ENCODE results near the gene TCERG1L.

The TCERG1L gene

DNA sequence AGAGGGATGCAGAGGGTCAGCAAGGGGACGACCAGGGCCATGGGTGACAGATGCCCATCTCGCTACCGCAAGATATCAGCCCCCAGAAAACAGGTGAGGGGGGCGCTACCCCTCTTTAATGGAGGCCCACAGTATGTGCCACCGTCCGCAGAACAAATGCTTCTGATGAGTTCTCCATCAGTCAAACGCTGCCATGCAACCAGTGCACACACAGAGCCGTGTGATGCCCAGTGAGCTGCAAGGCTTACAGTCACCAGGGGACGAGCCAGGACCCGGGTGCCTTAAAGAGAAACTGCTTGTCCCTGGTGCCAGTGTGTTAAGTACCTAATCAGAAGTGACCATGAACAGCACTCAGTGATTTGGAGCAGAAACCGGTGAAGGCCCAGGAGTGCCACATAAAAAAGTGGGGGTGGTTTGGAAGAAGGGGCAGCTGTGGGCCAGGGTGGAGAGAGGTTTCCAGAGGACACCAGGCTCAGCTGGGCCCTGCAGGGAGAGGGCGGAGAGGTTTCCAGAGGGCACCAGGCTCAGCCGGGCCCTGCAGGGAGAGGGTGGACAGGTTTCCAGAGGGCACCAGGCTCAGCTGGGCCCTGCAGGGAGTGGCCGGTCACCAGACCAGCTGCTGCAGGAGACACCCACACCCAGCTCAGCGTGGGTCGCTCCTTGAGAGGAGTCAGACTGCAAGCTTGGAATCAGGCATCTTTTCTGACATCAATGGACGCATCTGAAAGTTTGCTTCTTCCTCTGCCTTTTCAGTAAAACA is 50.9 kb downstream of the TCERG1L start:
- Histone ChIP-seq H3K4me1 (ENCODE audit: control insufficient read depth, insufficient read depth, low read length) (no peaks in the 10 kb centered on the region), H3K27me3 (ENCODE audit: control insufficient read depth, insufficient read depth, low read length) (no peaks in the 10 kb centered on the region), H3K36me3 (ENCODE audit: control insufficient read depth, insufficient read depth, low read length) (no peaks in the 10 kb centered on the region), H3K4me3 (ENCODE audit: low read length) (no peak overlapping the region; the same call in 1 of the 2 replicates), H3K27ac (ENCODE audit: low read length) (no peak overlapping the region), H3K9me3 (ENCODE audit: control insufficient read depth, insufficient read depth, low read length) (peaks cover 33% of the 10 kb centered on the region)
- no CpG with 5 or more reads among the region's 17 CpGs for WGBS (ENCODE audit: insufficient coverage, insufficient read length)
- no peak for DNase-seq (ENCODE audit: low read depth, low spot score)

- Histone ChIP-seq H3K27me3 (ENCODE audit: control insufficient read depth, insufficient read depth, low read length) (no peaks in the 10 kb centered on the region), H3K9me3 (ENCODE audit: control insufficient read depth, insufficient read depth, low read length) (peaks cover 34% of the 10 kb centered on the region), H3K4me1 (ENCODE audit: control insufficient read depth, insufficient read depth, low read length) (no peaks in the 10 kb centered on the region), H3K27ac (ENCODE audit: low read length) (no peak overlapping the region), H3K4me3 (ENCODE audit: low read length) (no peak overlapping the region), H3K36me3 (ENCODE audit: control insufficient read depth, insufficient read depth, low read length) (no peaks in the 10 kb centered on the region)
- DNase-seq (ENCODE audit: low read depth, low spot score) = no peak
- WGBS (ENCODE audit: insufficient coverage, insufficient read length) = no CpG with 5 or more reads among the region's 32 CpGs
Measured at GRCh38 chr10:131260031-131260430, 51.5 kb downstream of the TCERG1L start.

- Histone ChIP-seq H3K27me3 (ENCODE audit: control insufficient read depth, insufficient read depth, low read length) (no peaks in the 10 kb centered on the region), H3K4me1 (ENCODE audit: control insufficient read depth, insufficient read depth, low read length) (no peaks in the 10 kb centered on the region), H3K27ac (ENCODE audit: low read length) (no peak overlapping the region), H3K4me3 (ENCODE audit: low read length) (no peak overlapping the region), H3K9me3 (ENCODE audit: control insufficient read depth, insufficient read depth, low read length) (peaks cover 36% of the 10 kb centered on the region), H3K36me3 (ENCODE audit: control insufficient read depth, insufficient read depth, low read length) (no peaks in the 10 kb centered on the region)
- DNase-seq (ENCODE audit: low read depth, low spot score) = no peak
- WGBS (ENCODE audit: insufficient coverage, insufficient read length) = no CpG with 5 or more reads among the region's 11 CpGs
Measured at GRCh38 chr10:131259535-131259934, 52.0 kb downstream of the TCERG1L start.

- no peak overlapping the region for H3K27ac ChIP-seq (ENCODE audit: low read length)
- H3K4me1 ChIP-seq (ENCODE audit: control insufficient read depth, insufficient read depth, low read length) = no peaks in the 10 kb centered on the region
- H3K27me3 ChIP-seq (ENCODE audit: control insufficient read depth, insufficient read depth, low read length) = no peaks in the 10 kb centered on the region
- WGBS (ENCODE audit: insufficient coverage, insufficient read length) = no CpG with 5 or more reads among the region's 9 CpGs
- H3K9me3 ChIP-seq (ENCODE audit: control insufficient read depth, insufficient read depth, low read length) = peaks cover 33% of the 10 kb centered on the region
- DNase-seq (ENCODE audit: low read depth, low spot score) = no peak
- H3K36me3 ChIP-seq (ENCODE audit: control insufficient read depth, insufficient read depth, low read length) = no peaks in the 10 kb centered on the region
- no peak overlapping the region for H3K4me3 ChIP-seq (ENCODE audit: low read length)
Measured at GRCh38 chr10:131258256-131258655, 53.3 kb downstream of the TCERG1L start.

GRCh38 chr10:131257027-131257426 is 54.5 kb downstream of the TCERG1L start:
- Histone ChIP-seq H3K27me3 (ENCODE audit: control insufficient read depth, insufficient read depth, low read length) (no peaks in the 10 kb centered on the region), H3K4me3 (ENCODE audit: low read length) (no peak overlapping the region), H3K9me3 (ENCODE audit: control insufficient read depth, insufficient read depth, low read length) (peaks cover 34% of the 10 kb centered on the region), H3K27ac (ENCODE audit: low read length) (no peak overlapping the region), H3K36me3 (ENCODE audit: control insufficient read depth, insufficient read depth, low read length) (no peaks in the 10 kb centered on the region), H3K4me1 (ENCODE audit: control insufficient read depth, insufficient read depth, low read length) (no peaks in the 10 kb centered on the region)
- no peak for DNase-seq (ENCODE audit: low read depth, low spot score)
- WGBS (ENCODE audit: insufficient coverage, insufficient read length) = no CpG with 5 or more reads among the region's 11 CpGs

DNA sequence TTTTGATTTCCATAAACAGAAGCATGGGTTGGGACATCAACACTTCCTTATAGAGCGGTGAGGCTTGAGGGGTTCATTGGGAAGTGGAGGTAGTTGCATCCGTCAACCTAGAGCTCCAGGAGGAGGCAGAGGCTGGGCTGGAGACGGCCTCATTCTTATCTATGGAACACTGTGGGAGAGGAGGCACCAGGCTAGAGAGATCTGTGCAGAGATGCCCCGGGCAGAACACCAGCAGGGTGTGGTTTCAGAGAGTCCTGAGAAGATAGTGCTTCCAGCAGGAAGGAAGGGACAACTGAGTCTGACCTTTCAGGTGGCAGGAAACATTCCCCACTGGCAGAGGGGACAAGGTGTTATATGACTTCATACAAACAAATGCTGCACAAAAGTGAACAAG is 56.7 kb downstream of the TCERG1L start:
- no peak overlapping the region for H3K4me3 ChIP-seq (ENCODE audit: low read length)
- H3K27me3 ChIP-seq (ENCODE audit: control insufficient read depth, insufficient read depth, low read length) = no peaks in the 10 kb centered on the region
- H3K9me3 ChIP-seq (ENCODE audit: control insufficient read depth, insufficient read depth, low read length) = peaks cover 28% of the 10 kb centered on the region
- no peaks in the 10 kb centered on the region for H3K36me3 ChIP-seq (ENCODE audit: control insufficient read depth, insufficient read depth, low read length)
- no peak for DNase-seq (ENCODE audit: low read depth, low spot score)
- no peak overlapping the region for H3K27ac ChIP-seq (ENCODE audit: low read length)
- no peaks in the 10 kb centered on the region for H3K4me1 ChIP-seq (ENCODE audit: control insufficient read depth, insufficient read depth, low read length)
- no CpG with 5 or more reads among the region's 4 CpGs for WGBS (ENCODE audit: insufficient coverage, insufficient read length)

DNA sequence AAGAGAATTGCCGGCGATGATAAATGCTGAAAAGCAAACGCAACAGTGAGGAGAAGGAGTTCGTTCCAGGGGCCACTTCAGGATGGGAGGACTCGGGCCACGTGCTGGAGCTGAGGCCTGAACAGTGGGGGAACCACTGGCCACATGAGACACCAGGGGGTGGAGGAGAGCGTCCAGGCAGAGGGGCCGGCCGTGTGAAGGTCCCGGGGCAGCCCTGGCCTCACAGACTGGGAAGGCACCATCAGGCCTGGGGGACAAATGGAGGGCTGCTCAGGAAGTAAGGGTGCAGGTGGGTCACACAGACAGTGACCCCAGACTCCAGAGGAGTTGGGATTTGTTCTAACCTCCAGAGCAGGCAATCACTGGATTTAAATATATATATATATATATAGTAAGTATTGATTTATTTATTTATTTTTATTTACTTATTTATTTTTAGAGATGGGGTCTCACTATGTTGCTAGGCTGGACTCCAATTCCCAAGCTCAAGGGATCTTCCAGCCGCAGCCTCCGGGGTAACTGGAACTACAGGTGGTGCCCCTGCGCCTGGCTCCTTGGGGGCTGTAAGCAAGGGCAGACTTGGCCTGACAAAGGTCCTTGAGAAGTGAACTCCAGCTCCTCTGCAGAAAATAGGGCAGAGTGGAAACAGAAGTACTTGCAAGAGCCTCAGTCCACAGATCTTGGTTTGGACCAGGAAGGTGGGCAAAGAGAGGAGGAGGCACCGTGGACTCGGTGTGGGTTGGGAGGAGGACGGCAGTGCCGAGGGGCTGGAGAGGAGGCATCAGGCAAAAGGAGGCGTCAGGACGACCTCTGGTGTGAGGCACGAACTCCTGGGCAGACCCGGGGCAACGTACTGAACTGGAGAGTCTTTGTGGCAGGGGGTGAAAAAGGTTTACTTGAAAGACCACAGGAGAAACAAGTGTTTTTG is 57.3 kb downstream of the TCERG1L start:
- Histone ChIP-seq H3K9me3 (ENCODE audit: control insufficient read depth, insufficient read depth, low read length) (peaks cover 28% of the 10 kb centered on the region), H3K27me3 (ENCODE audit: control insufficient read depth, insufficient read depth, low read length) (no peaks in the 10 kb centered on the region), H3K36me3 (ENCODE audit: control insufficient read depth, insufficient read depth, low read length) (no peaks in the 10 kb centered on the region), H3K27ac (ENCODE audit: low read length) (no peak overlapping the region), H3K4me3 (ENCODE audit: low read length) (no peak overlapping the region), H3K4me1 (ENCODE audit: control insufficient read depth, insufficient read depth, low read length) (no peaks in the 10 kb centered on the region)
- DNase-seq (ENCODE audit: low read depth, low spot score) = no peak
- WGBS (ENCODE audit: insufficient coverage, insufficient read length) = no CpG with 5 or more reads among the region's 22 CpGs

GRCh38 chr10:131252567-131253276 is 58.8 kb downstream of the TCERG1L start:
- no peak overlapping the region for H3K4me3 ChIP-seq (ENCODE audit: low read length)
- H3K27ac ChIP-seq (ENCODE audit: low read length) = no peak overlapping the region
- H3K4me1 ChIP-seq (ENCODE audit: control insufficient read depth, insufficient read depth, low read length) = no peaks in the 10 kb centered on the region
- H3K9me3 ChIP-seq (ENCODE audit: control insufficient read depth, insufficient read depth, low read length) = peaks cover 24% of the 10 kb centered on the region
- WGBS (ENCODE audit: insufficient coverage, insufficient read length) = no CpG with 5 or more reads among the region's 21 CpGs
- no peaks in the 10 kb centered on the region for H3K27me3 ChIP-seq (ENCODE audit: control insufficient read depth, insufficient read depth, low read length)
- H3K36me3 ChIP-seq (ENCODE audit: control insufficient read depth, insufficient read depth, low read length) = no peaks in the 10 kb centered on the region
- DNase-seq (ENCODE audit: low read depth, low spot score) = no peak

DNA sequence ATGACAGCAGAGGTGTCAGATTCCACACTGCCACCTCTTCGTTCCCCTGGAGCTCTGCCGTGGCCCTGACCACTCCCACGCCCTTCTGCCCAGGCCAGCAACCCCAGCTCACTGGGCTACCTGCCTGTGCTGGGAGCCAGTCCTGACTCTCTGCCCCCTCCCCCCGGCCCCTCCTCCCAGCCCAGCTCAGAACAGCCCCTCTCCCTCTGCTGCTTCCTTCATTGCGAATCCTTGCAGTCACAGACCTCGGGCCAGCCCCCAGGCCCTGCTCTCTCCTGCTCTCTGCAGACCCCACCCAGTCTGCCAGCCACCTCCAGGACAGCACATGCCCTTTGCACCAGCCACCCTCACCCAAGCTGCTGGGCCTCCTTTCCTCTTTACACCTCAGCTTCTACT is 60.4 kb downstream of the TCERG1L start:
- peaks cover 24% of the 10 kb centered on the region for H3K9me3 ChIP-seq (ENCODE audit: control insufficient read depth, insufficient read depth, low read length)
- H3K4me3 ChIP-seq (ENCODE audit: low read length) = no peak overlapping the region
- WGBS (ENCODE audit: insufficient coverage, insufficient read length) = no CpG with 5 or more reads among the region's 6 CpGs
- H3K36me3 ChIP-seq (ENCODE audit: control insufficient read depth, insufficient read depth, low read length) = no peaks in the 10 kb centered on the region
- H3K4me1 ChIP-seq (ENCODE audit: control insufficient read depth, insufficient read depth, low read length) = no peaks in the 10 kb centered on the region
- no peak for DNase-seq (ENCODE audit: low read depth, low spot score)
- H3K27ac ChIP-seq (ENCODE audit: low read length) = no peak overlapping the region
- no peaks in the 10 kb centered on the region for H3K27me3 ChIP-seq (ENCODE audit: control insufficient read depth, insufficient read depth, low read length)

- H3K4me1 ChIP-seq (ENCODE audit: control insufficient read depth, insufficient read depth, low read length) = no peaks in the 10 kb centered on the region
- no peaks in the 10 kb centered on the region for H3K36me3 ChIP-seq (ENCODE audit: control insufficient read depth, insufficient read depth, low read length)
- no peak overlapping the region for H3K27ac ChIP-seq (ENCODE audit: low read length)
- DNase-seq (ENCODE audit: low read depth, low spot score) = no peak
- peaks cover 24% of the 10 kb centered on the region for H3K9me3 ChIP-seq (ENCODE audit: control insufficient read depth, insufficient read depth, low read length)
- WGBS (ENCODE audit: insufficient coverage, insufficient read length) = no CpG with 5 or more reads among the region's 18 CpGs
- no peaks in the 10 kb centered on the region for H3K27me3 ChIP-seq (ENCODE audit: control insufficient read depth, insufficient read depth, low read length)
- H3K4me3 ChIP-seq (ENCODE audit: low read length) = no peak overlapping the region
Measured at GRCh38 chr10:131250454-131251145, 60.9 kb downstream of the TCERG1L start.

All from iPS DF 6.9 (cell line).